Ovary (tissue), 9 donors: ENCODE data around the gene CPD. TPM values are rescaled to one million over a fixed set of nuclear protein-coding genes. Genes with fewer than 3 reads are reported as not detected.

Experiments used
- DNase-seq, 5 donors: peaks; one replicate each; pipeline ENCODE4 v3.0.0-alpha.2; 2019 to 2020
- H3K27ac ChIP-seq, 2 donors: fragments of 200-600 bp; one replicate each; pipeline versions ENCODE4 v1.5.1 to v1.8.0; 2019 to 2022
- H3K27me3 ChIP-seq: fragments of 200-600 bp; one replicate; pipeline ENCODE4 v1.8.0; 2022
- H3K36me3 ChIP-seq: fragments of 200-600 bp; sonication (generic); one replicate; pipeline ENCODE4 v1.5.1; 2019
- H3K4me1 ChIP-seq: one replicate; pipeline ENCODE4 v1.8.1; 2013; ENCODE audit warnings: mild to moderate bottlenecking, moderate library complexity; ENCODE audit not compliant: insufficient read depth
- H3K4me3 ChIP-seq: fragments of 200-600 bp; sonication (generic); one replicate; pipeline ENCODE4 v1.5.1; 2017
- H3K9me3 ChIP-seq, 2 donors: fragments of 200-600 bp in 1 of 2; sonication (generic) in 1 of 2; one replicate each; pipeline versions ENCODE4 v1.5.1 to v1.8.1; 2013 to 2019; ENCODE audit warnings: mild to moderate bottlenecking in 1 of 2, moderate library complexity in 1 of 2
- EP300 ChIP-seq: sonication (generic); formaldehyde crosslinking; IDR thresholded peaks from one replicate; pipeline ENCODE4 v1.6.1; 2017; ENCODE audit warnings: antibody characterized with exemption
- POLR2A ChIP-seq: fragments of 450-650 bp; IDR thresholded peaks from one replicate; pipeline ENCODE4 v1.6.1; 2017; ENCODE audit warnings: antibody characterized with exemption, mild to moderate bottlenecking, moderate library complexity
- WGBS, 3 donors: extraction: QIAGEN DNeasy Blood & Tissue Kit in 1 of 3; methylation state at CpG; one replicate each; pipeline versions ENCODE4 v1.1.5 to v1.1.7; 2013 to 2017; 5-methylcytosine and 5-hydroxymethylcytosine counted together
- intact Hi-C, 4 donors: fragments of 100-400 bp; cut with DNase I; formaldehyde crosslinking; loops; one replicate each; pipeline versions ENCODE4 v1.11.0 to v1.15.1; 2022 to 2023
- polyA plus RNA-seq, 2 donors: library from polyadenylated mRNA; stranded (reverse); fragments of 200-250 nt in 1 of 2; fragments of 350-450 nt in 1 of 2; fragmentation: Illumina TruSeq in 1 of 2; extraction: RNeasy Lipid Tissue Mini Kit (QIAGEN cat#74804) in 1 of 2; gene quantifications; one replicate each; pipeline ENCODE4 v1.2.3, GENCODE V29; 2013 to 2014
- total RNA-seq, 7 donors: library from RNA; depleted of rRNA in 2 of 7; stranded (reverse); fragments of >200 nt in 2 of 7; fragmentation: NEBNext Ultra II Directional in 3 of 7; extraction: Animal tissue kit (Norgen Biotek cat#: 25700) in 3 of 7; gene quantifications; one replicate each; pipeline versions ENCODE4 v1.1.0 to v1.2.4, GENCODE V29; 2016 to 2023
- TF ChIP-seq, protein P1 (sequence below), 3 donors: fragments of 450-650 bp in 2 of 3; fragments of 200-600 bp in 1 of 3; IDR thresholded peaks; one replicate each; pipeline versions ENCODE4 v1.5.1 to v1.8.0; 2016 to 2022; ENCODE audit warnings: antibody characterized with exemption in 3 of 3, mild to moderate bottlenecking in 1 of 3
- donor health status: DM: no; HTN: no; CAD: no; lungs with moderate emphysema.
- donor health status: DM: no; HTN: no; CAD: no.
- donor health status: Bipolar disorder and iron deficiency.
- donor health status: DM: yes; HTN: yes; CAD: no.
- donor health status: DM: no; HTN: no; CAD: no.
- donor health status: DM: yes; HTN: yes; CAD: no.

CPD gene
- total and polyA plus RNA-seq, 9 donors = 8.6 to 53.8 (median 28.6) TPM

DNA sequence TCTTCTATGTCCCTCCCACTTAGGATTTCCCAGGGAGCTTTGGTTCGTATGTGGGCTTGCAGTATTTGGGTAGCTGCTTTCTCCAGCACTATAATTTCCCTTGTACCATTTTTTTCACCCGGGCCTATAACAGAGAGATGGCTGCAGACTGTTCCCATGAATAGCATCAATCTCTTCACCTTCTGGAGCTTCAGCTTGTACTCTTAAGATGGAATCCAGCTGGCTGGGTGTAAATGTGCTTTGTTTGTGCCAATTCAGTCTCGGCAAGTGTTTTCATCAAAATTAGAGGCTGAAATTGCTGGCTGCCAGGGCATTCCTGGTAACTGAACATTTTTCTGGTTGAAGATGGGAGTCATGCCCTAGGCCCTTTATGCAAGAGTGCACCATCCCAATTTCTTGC, 12.2 kb upstream of the CPD start:
- no peaks in the 10 kb centered on the region for H3K27me3 ChIP-seq
- intact Hi-C loops = no loop called here
- H3K9me3 ChIP-seq = no peaks in the 10 kb centered on the region
- H3K27ac ChIP-seq = no peak overlapping the region
- TF ChIP-seq EP300 = no peak
- TF ChIP-seq POLR2A = no peak
- TF ChIP-seq, protein P1, sequence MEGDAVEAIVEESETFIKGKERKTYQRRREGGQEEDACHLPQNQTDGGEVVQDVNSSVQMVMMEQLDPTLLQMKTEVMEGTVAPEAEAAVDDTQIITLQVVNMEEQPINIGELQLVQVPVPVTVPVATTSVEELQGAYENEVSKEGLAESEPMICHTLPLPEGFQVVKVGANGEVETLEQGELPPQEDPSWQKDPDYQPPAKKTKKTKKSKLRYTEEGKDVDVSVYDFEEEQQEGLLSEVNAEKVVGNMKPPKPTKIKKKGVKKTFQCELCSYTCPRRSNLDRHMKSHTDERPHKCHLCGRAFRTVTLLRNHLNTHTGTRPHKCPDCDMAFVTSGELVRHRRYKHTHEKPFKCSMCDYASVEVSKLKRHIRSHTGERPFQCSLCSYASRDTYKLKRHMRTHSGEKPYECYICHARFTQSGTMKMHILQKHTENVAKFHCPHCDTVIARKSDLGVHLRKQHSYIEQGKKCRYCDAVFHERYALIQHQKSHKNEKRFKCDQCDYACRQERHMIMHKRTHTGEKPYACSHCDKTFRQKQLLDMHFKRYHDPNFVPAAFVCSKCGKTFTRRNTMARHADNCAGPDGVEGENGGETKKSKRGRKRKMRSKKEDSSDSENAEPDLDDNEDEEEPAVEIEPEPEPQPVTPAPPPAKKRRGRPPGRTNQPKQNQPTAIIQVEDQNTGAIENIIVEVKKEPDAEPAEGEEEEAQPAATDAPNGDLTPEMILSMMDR (IDR thresholded peaks at IDR 0.05) = no peak
- WGBS, 3 donors = 32 to 49% (median 44%) methylated on average over 3 of the region's 3 CpGs
- no peak for DNase-seq
- H3K4me1 ChIP-seq = no peaks in the 10 kb centered on the region
- no peak overlapping the region for H3K4me3 ChIP-seq
- no peaks in the 10 kb centered on the region for H3K36me3 ChIP-seq

DNA sequence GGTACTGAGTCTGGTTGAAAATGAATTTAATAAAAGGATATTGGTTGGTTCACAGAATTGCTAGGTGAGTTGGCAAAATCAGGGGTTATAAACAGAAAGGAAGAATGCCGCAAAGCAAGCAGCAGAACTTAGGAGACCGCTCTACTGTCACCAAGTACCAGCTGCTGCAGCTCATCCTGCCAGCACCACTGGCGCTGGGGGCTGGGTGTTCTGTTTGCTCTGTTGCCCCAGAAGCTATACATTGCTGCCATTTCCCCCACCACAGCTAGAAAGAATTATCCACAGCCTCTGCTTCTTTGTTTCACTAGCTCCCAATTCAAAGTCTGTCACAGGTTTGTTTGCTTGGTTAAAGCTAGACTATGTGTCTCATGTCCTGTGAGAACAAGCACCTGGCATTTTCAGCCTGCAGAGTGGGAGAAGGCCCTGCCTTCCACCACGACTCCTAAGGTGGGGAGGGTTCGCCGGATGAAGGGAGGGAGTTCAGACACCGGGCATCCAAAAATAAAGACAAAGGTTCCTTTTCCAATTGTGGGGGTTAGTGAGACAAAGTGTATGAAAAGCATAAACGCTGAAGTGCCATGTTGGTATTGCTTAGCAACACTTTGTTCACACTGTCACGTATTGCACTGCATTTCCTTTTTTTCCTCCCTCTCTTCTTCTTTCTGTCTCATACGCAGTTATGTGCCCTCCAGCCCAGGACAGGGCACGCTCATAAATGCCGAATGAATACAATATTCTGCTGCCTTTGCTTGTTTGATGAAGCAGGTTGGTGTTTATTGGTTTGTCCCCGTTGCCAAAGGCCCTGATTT, 9.6 kb upstream of the CPD start:
- Histone ChIP-seq H3K36me3 (no peaks in the 10 kb centered on the region), H3K27me3 (no peaks in the 10 kb centered on the region), H3K4me1 (no peaks in the 10 kb centered on the region), H3K27ac (no peak overlapping the region), H3K4me3 (no peak overlapping the region), H3K9me3 (no peaks in the 10 kb centered on the region)
- 68 to 73% (median 69%) methylated on average over 13 of the region's 13 CpGs for WGBS, 3 donors
- TF ChIP-seq, protein P1 (IDR thresholded peaks at IDR 0.05) = no peak
- no peak for TF ChIP-seq POLR2A
- no peak for TF ChIP-seq EP300
- intact Hi-C loops = no loop called here
- DNase-seq = no peak

DNA sequence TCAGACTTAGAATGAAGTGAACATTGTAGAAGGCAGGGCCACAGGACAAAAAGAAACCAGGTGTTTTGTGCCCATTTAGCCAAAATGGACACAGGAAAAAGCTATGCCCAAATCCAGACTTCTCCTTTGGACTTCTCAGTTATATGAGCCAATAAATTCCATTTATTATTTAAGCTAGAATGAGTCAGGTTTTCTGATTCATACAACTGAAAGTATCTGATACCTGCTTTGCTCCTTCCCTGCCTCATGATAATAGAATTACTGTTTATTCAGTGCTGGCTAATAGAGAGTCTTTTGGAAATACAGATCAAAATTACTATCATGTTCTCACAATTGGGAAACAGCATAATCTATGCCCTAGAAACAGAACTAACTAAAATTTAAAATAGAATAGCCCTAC, 8.7 kb upstream of the CPD start:
- no peaks in the 10 kb centered on the region for H3K27me3 ChIP-seq
- no peak for DNase-seq
- no peak overlapping the region for H3K4me3 ChIP-seq
- no peaks in the 10 kb centered on the region for H3K4me1 ChIP-seq
- no peak overlapping the region for H3K27ac ChIP-seq
- TF ChIP-seq, protein P1 (IDR thresholded peaks at IDR 0.05) = no peak
- TF ChIP-seq POLR2A (no peak), EP300 (no peak)
- no peaks in the 10 kb centered on the region for H3K36me3 ChIP-seq
- intact Hi-C loops = no loop called here
- H3K9me3 ChIP-seq = no peaks in the 10 kb centered on the region

DNA sequence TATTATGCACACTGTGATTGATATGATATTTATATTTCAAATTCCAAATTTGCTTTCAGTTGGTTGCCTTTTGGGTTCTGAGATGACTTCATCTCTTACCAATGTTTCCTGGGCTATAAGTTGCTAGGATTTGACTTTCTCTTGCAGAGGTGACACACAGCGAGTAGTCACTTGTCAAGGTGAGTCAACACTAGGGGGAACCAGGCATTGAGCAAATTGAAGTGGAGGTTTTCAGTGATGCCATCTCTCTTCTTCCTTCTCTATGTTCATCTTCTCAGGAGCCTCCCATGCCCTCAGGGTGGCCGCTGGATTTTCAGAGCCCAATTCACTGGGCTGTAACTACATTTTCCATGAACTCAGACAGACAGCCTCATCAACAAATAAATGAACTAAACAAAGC, 6.0 kb upstream of the CPD start:
- Histone ChIP-seq H3K9me3 (no peaks in the 10 kb centered on the region), H3K36me3 (no peaks in the 10 kb centered on the region), H3K27ac (no peak overlapping the region), H3K27me3 (no peaks in the 10 kb centered on the region), H3K4me1 (peaks cover 1% of the 10 kb centered on the region), H3K4me3 (no peak overlapping the region)
- 88 to 93% (median 92%) methylated on average over 2 of the region's 2 CpGs for WGBS, 3 donors
- intact Hi-C loops = no loop called here
- TF ChIP-seq, protein P1 (IDR thresholded peaks at IDR 0.05) = no peak
- no peak for TF ChIP-seq POLR2A
- TF ChIP-seq EP300 = no peak
- DNase-seq = no peak
